ENCODE measurements around the gene JMJD4. TPM values are rescaled to one million over a fixed set of nuclear protein-coding genes. Genes with fewer than 3 reads are reported as not detected.
A peak's percentile ranks its signal among the peaks of the same experiment; 100 is the strongest.

Gene JMJD4
- total and polyA plus RNA-seq, 9 of the 15 experiments (the other 6 are each of a cell fraction or from before 2014, with no cell fraction given) = 1.4 to 42.6 (median 29.2) TPM

DNA sequence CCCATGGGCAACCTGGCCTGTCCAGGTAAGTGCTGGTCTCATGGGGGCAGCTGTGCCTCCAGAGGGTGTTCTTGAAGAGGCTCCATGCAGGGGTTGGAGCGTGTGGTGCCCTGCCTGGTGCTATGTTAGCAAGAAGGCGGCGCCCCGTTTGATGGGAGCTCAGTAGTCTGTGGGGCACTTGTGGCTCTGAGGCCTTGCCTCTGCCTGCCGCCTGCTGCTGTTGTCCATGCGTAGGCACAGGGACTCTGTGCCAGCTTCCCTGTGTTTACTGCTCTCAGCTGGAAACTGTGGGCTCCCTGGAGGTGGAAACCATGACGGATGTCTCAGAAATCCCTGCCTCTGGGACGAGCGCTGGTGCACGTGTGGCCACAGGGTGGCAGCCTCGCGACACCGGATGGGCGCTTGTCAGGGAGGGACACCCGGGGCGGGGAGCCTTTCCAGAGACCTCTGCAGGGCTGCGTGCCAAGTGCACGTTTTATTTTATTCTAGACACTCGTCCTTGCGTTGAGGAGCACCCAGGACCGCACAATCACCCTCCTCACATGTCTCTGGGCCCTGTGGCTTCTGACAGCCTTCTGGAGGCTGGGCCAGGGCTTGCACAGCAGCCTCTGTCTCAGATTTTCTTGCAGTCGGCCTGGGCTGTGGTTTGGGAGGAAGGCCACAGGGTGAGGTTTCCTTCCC lies 27.3 kb upstream of the JMJD4 start (continued):
- TF ChIP-seq HIVEP1 (CRISPR knock-in tag; IDR thresholded peaks at IDR 0.05) = no peak
- TF ChIP-seq ZNF263 (CRISPR knock-in tag; IDR thresholded peaks at IDR 0.05; ENCODE audit: borderline replicate concordance) = peak; percentile 75
- no peak for TF ChIP-seq ZNF586 (CRISPR knock-in tag; conservative IDR thresholded peaks at IDR 0.05)
- TF ChIP-seq HDAC8 (tag; IDR thresholded peaks at IDR 0.05) = no peak
- TF ChIP-seq FOXJ3 (CRISPR knock-in tag; IDR thresholded peaks at IDR 0.05) = no peak
- no peak for TF ChIP-seq MCM7 (IDR thresholded peaks at IDR 0.05)
- no peak for TF ChIP-seq PCBP1 (IDR thresholded peaks at IDR 0.05; ENCODE audit: low read depth, low read length, poor library complexity, severe bottlenecking)
- peak; percentile 93 for TF ChIP-seq XRCC5 (IDR thresholded peaks at IDR 0.05; ENCODE audit: low read depth, low read length)
- TF ChIP-seq, protein P1, sequence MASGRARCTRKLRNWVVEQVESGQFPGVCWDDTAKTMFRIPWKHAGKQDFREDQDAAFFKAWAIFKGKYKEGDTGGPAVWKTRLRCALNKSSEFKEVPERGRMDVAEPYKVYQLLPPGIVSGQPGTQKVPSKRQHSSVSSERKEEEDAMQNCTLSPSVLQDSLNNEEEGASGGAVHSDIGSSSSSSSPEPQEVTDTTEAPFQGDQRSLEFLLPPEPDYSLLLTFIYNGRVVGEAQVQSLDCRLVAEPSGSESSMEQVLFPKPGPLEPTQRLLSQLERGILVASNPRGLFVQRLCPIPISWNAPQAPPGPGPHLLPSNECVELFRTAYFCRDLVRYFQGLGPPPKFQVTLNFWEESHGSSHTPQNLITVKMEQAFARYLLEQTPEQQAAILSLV (tag; IDR thresholded peaks at IDR 0.05) = no peak
- TF ChIP-seq, protein P2, sequence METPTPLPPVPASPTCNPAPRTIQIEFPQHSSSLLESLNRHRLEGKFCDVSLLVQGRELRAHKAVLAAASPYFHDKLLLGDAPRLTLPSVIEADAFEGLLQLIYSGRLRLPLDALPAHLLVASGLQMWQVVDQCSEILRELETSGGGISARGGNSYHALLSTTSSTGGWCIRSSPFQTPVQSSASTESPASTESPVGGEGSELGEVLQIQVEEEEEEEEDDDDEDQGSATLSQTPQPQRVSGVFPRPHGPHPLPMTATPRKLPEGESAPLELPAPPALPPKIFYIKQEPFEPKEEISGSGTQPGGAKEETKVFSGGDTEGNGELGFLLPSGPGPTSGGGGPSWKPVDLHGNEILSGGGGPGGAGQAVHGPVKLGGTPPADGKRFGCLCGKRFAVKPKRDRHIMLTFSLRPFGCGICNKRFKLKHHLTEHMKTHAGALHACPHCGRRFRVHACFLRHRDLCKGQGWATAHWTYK (CRISPR knock-in tag; IDR thresholded peaks at IDR 0.05) = no peak
- TF ChIP-seq TCF7L2 (IDR thresholded peaks at IDR 0.05; ENCODE audit: low read depth, low read length) = no peak
- TF ChIP-seq ETV6 (IDR thresholded peaks at IDR 0.05; ENCODE audit: borderline replicate concordance in 1 of 2, low read depth in 2 of 2, low read length in 1 of 2) = no peak
- TF ChIP-seq ETV6 (CRISPR knock-in tag; IDR thresholded peaks at IDR 0.05; ENCODE audit: borderline replicate concordance) = no peak
- TF ChIP-seq, protein P3, sequence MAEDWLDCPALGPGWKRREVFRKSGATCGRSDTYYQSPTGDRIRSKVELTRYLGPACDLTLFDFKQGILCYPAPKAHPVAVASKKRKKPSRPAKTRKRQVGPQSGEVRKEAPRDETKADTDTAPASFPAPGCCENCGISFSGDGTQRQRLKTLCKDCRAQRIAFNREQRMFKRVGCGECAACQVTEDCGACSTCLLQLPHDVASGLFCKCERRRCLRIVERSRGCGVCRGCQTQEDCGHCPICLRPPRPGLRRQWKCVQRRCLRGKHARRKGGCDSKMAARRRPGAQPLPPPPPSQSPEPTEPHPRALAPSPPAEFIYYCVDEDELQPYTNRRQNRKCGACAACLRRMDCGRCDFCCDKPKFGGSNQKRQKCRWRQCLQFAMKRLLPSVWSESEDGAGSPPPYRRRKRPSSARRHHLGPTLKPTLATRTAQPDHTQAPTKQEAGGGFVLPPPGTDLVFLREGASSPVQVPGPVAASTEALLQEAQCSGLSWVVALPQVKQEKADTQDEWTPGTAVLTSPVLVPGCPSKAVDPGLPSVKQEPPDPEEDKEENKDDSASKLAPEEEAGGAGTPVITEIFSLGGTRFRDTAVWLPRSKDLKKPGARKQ (CRISPR knock-in tag; IDR thresholded peaks at IDR 0.05) = no peak
- TF ChIP-seq MEF2A (IDR thresholded peaks at IDR 0.05; ENCODE audit: control insufficient read depth, low read depth, low read length) = no peak
- no peak for TF ChIP-seq NCOA4 (IDR thresholded peaks at IDR 0.05; ENCODE audit: partially characterized antibody)
- no peak for TF ChIP-seq TCFL5 (CRISPR knock-in tag; conservative IDR thresholded peaks at IDR 0.05)
- TF ChIP-seq HDAC2 (IDR thresholded peaks at IDR 0.05) = no peak
- TF ChIP-seq NFIX (CRISPR knock-in tag; IDR thresholded peaks at IDR 0.05; ENCODE audit: low read depth) = no peak
- TF ChIP-seq RNF2 (IDR thresholded peaks at IDR 0.05) = no peak
- TF ChIP-seq TEAD4 (IDR thresholded peaks at IDR 0.05; ENCODE audit: low read length) = no peak
- no peak for TF ChIP-seq TEAD4 (CRISPR knock-in tag; IDR thresholded peaks at IDR 0.05; ENCODE audit: borderline replicate concordance)
- no peak for TF ChIP-seq HOXB6 (CRISPR knock-in tag; IDR thresholded peaks at IDR 0.05; ENCODE audit: borderline replicate concordance)
- TF ChIP-seq ETV5 (CRISPR knock-in tag; IDR thresholded peaks at IDR 0.05; ENCODE audit: low read depth) = peak; percentile 89
- TF ChIP-seq SMAD2 (IDR thresholded peaks at IDR 0.05; ENCODE audit: low read depth, low read length) = no peak
